Amygdala (tissue), 56 donors: ENCODE data around the gene CTDSPL.
A peak's percentile ranks its signal among the peaks of the same experiment; 100 is the strongest.
"Not testable (repeated sequence)": the region's sequence is repeated elsewhere in the genome, so short reads cannot be mapped to it uniquely, and the experiment has no call there.

ENCODE experiments used
- DNase-seq, 56 donors: peaks; one replicate each; lab custom pipeline; 2025; lab: John Stamatoyannopoulos, UW

Gene CTDSPL

DNA sequence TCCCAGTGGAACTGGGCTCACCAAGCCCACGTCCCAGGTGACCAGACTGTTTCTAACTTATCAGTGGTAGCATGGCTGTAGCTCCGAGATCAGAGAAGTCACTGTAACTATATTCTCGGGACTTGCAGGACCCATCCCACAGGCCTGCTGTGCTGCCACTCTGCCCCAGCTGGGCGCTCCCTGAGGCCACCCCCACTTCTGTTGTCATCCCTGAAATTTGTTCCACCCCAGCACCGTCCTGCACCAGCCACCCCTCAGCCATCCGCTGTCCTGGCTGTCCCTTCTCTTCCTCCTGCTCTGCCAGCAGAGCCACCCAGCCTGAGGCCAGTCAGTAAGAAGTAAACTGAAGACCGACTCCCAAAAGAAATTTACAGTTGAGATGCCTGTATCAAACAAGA, 95.9 kb downstream of the CTDSPL start:
- DNase-seq: no peak

DNA sequence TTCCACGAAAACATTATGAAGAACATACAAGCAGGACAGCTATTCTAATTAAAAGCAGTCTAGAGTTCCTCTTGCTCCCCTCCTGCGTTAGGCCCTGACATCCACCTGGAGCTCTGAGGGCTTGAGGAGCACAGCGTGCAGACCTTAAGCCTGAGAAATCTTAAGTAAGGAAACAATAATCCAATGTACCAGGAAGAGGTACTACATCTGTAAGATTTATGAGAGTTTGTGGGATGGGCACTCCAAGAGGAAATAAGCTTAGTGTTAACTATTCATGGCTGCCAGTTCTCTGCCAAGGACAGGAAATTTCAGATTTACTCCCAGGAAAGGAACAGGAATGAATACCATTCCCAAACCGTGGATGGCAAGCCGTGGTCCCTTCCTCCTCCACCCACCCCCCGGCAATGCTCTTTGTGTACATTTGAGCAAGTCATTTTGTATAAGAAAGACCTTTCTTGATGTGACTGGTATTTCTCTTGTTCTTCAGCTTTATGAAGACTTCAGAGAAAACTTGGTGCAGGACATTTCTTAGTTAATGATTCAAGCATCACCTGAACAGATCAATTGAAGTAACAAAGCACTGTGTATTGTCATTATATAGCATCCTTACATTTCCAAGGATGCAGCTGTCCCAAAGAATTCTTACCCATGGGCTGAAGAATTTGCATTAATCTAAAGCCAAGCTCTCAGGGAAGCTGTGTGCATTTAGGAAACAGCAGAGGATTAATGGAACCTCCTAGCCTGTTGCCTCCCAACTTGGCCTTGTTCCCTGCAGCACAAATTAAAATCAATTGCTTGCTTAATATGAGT, 100.1 kb downstream of the CTDSPL start:
- DNase-seq: no peak

DNA sequence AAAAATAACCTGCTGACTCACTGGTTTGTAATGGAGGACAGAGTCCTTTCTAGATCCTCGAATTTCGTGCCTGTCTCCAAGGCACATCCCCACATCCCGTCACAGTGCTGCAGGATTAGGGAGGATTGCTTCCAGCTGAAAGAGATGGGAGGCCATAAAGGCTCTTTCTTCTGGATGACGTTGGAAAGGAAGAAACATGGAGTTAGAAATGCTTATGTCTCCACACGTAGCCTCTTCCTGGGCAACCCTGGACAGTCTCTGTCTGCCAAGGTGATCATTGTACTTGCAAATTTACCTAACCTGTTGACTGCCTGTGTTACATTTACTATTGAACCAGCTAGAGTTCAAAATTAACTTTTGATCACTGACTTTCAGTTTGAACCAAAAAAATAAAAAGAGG, 101.3 kb downstream of the CTDSPL start:
- no peak for DNase-seq

DNA sequence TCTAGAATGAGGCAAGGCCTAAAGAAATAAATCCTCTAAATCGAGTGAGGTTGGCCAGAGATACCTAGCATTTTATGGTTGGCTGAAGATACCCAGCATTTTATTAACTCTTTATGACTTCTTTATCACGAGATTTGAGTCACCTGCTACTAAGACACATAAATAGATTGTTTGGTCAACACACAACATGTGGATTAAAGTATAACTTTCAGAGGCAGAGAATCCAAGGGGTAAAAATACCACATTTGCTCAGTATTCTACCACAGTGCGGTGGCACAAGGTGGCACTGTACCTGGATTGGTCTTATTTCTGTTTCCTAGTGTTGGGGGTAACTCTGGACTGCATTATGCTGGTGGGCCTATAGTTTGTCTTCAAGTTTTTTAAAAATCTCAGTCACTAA, 102.0 kb downstream of the CTDSPL start:
- DNase-seq: no peak

DNA sequence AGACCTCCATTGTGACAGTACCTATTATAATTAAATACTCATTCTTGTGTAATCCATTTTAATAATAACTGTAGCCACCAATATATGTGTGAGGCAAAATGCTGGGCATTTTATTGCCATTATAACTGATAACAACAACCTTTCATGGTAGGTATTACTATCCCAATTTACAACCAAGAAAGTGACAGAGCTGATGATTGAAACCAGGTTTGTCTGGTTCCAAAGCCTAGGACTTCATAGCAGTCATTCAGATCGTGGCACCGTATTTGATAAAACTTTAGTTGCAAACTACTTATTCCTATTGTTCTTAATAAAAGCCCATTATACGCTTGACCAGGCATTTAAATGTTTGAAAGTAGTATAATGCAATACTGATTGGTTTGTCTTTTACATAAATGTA, 102.5 kb downstream of the CTDSPL start:
- no peak for DNase-seq

DNA sequence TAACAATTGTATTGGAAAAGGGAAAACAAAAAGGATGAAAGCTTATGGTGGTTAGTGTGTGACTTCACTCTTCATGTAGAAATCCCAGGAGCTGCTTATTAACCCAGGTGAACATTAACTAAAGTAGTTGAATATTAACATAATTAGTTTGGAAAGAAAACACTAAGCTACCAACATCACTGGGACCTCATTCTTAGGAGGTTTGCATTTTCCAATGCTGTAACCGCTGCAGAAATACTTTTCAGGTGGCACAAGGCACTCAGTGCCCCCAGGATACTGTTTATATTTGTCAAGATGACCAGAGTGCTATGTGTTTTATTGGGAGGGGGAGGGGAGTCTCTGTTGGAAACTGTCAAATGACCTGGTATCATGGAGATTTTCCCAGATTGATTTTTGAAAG, 103.0 kb downstream of the CTDSPL start:
- DNase-seq: no peak

DNA sequence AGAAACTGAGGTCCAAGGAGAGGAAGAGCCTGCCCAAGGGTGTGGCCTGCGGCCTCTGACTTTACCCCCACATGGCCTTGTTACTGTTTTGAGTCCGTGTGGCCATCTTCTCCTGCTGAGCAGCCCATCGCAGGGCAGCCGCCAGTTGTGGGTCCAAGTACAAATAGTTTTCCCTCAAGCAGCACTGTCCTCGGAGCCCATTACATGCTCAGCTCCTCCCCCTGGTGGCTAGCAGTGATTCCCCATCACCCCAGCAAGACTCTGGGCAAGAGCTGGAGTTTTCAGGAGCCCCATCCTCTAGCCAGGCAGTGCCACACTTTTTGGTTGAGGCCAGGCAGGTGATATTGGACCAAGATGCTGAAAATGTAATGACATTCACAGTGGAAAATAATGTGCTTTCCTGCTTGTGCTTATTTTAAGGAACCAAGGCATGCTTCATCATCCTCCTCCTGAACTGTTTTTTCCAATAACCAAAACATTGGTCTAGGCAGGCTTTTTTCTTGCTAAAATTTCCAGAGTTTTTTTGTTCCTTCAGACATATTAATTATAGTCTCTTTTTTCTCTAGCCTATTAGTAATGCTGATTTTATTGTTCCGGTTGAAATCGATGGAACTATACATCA, 105.7 kb downstream of the CTDSPL start:
- DNase-seq: peak in 32 of 56 donors; percentile 11 to 76 (median 41)

DNA sequence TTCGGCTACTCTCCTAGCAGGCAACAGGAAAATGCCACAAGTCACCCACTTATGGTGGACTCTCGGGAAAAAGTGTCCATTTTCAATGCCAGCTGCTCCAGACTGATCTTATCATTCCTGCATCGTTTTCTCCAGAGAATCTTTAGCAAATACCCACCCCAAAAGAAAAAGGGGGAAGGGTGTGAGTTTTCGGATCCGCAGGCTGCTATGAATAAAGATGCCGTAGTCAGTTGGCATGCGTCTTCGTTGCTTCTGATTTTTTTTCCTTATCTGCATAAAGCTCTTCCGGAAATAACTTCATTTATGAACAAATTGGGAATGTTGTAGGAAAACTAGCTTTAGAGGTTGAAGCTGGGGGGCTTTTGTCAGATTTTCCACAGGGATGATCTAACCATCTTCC, 106.5 kb downstream of the CTDSPL start:
- DNase-seq: no peak

DNA sequence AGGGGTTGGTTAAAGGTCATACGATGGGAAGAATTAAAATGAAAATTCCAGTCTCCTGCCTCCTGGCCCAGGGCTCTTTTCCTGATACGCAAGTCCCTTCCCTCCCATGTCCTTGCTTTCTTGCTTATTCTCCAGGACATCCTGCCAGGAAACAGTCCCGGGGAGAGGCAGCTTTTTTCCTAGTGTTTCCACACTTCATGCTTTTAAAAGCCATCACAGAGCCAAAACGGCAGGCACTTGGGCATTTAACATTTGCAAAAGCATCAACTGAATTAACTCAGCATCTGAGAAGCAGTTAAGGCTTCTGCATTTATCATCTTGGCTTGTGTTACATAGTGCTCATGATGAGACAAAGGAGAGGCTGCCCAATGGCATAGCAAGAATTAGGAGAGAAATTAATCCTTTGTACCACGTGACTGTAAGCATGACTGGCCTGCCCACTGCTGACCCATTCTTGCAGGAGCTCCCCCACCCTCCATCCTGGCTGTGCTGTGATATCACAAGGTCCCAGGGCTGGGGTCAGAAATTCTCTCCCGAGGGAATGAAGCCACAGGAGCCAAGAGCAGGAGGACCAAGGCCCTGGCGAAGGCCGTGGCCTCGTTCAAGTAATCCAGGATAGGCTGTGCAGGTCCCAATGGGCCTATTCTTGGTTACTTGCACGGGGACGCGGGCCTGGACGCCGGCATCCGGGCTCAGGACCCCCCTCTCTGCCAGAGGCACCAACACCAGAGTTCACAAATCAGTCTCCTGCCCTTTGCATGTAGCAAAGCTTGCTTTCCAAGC, 107.3 kb downstream of the CTDSPL start:
- DNase-seq: peak in 1 of 56 donors; percentile 12

DNA sequence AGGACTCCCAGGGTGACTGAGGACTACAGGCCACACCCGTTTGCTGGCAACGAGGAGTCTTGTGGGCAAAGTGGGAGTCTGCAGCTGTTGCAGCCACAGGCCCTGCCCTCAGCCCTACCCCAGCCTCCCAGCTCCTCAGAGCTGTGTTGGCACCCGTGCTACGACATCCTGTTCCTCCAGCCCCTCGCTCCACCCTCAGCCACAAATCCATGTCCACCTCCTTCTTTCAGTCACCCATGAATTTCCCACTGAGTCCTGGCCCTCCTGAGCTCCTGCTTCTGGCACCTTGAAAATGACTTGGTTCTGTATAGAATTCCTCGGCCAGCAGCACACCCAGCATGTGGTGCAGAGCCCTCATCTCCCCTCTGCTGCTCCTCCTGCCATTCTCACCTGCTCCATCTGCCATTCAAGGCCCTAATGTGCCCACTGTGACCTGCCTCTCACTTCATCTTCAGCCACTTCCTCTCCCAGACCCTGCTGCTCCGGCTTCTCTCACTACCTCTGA, 108.0 kb downstream of the CTDSPL start:
- DNase-seq: no peak

DNA sequence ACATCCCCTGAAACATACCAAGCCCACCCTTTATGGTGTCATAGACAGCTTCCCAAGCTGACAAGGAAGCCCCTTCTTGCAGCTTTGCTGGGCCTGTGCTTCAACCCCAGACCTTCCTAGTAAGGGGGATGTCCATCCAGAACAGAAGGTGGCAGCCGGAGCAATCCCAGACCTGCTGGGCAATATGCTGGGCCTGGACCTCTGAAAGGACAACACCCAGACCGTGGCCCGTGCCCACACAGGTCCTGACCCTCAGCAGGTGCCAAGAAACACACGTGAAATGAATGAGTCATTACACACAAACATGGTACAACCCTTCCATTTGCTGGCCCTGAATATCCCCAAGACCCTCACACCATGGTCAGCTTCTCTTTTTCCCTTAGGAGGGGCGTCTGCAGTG, 109.1 kb downstream of the CTDSPL start:
- DNase-seq: no peak

DNA sequence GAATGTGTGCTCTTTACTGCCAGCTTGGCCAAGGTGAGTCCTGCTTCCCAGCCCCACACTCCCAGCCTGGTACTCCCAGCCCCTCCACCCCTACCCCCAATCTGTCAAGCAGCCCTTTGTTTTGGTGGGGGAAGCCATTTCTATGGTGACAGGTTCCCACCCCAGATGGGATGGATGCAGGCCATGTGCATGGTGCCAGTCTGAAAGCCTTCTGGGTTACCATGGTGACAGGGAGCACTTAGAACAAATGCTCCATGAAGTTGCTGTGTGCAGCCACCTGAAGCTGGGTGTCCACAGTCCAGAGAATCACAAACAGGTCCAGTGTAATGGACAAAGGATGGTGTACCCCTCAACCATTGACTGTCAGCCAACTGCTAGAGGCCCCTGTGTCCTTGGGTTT, 109.8 kb downstream of the CTDSPL start:
- peak in 1 of 56 donors; percentile 22 for DNase-seq

DNA sequence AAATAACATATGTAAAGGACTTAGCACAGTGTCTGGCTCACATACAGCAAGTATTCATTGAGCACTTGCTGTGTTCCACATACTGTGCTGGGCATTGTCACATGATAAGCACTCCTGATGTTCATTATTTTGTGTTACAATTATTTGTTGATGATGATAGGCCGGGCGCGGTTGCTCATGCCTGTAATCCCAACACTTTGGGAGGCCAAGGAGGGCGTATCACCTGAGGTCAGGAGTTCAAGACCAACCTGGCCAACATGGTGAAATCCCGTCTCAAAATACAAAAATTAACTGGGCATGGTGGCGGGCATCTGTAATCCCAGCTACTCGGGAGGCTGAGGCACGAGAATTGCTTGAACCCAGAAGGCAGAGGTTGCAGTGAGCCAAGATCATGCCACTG, 110.4 kb downstream of the CTDSPL start:
- DNase-seq: not testable (repeated sequence)

DNA sequence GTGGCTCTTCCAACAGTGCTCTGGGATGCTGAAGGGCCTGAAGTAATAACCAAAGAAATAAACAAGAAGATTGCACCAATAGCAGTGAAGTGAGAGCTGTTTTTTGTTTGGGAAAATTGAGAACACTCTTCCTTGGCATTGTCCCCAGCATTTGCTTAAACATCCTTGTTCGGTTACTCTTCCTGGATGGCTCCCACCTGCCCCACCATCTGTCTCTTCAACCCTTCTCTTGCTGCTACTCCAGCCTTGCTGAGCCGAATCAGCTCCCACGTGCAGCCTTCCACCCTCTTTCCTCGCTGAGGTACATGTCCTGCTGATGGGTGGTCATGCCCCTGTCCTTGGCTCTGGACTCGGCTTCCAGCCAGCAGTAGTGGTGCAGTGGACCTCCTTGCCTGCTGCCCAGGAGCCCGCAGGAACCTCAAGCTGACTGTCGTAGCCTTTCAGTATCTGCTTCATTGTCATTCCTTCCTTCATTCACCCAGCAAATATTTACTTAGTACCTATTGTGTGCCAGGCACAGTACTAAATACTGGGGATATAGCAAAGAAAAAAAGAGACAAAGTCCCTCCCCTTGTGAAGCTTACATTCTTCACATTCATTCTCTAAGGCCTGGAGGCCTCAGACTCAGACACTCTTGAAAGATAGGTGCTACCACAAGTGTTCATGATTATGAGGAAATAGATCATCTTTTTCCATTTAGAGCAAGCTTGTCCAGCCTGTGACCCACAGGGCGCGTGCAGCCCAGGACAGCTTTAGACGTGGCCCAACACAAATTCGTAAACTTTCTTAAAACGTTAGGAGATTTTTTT, 111.8 kb downstream of the CTDSPL start:
- no peak for DNase-seq

DNA sequence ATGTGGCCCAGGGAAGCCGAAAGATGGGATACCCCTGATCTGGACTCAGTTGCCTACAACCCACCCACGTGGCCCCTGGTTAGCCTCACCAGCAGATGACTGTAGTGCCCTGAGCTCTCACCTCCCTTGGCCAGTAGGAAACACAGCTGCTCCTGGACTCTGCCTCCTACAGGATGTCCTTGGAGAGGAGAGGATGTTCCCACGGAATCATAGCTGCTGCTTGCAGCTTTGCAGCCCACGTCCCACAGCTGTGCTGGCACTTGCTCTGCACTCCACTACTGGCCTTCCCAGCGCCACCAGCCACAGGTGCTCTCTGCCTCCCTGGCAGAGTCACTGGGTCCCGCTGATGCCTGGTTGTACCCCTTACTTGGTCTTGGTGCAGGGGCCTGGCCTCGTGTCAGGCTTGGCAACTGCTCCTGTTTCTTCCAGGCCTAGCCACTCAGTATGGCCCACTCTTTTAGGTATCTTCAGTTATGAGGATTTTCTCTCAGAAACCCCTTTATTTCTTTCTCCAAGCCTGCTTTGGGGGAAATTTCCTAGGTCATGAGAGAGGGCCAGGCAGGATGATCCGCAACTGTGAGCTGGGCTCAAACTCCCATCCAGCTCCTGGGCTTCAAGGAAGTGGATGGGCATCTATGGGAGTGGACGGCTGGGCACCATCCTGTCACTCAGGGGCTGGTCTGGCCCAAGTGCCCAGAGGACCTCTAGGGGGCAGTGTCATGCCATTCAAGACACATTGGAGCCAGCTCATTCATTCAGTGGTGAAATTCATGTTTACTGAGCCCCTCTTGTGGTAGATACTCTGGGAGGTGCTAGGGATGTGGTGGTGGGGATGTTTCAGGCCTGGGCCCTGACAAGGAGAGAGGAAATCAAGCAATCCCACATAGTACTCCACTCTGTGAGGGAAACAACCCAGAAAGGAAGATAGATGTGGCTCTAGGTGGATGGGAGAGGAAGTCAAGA, 112.7 kb downstream of the CTDSPL start:
- DNase-seq: peak in 37 of 56 donors; percentile 13 to 85 (median 47)

DNA sequence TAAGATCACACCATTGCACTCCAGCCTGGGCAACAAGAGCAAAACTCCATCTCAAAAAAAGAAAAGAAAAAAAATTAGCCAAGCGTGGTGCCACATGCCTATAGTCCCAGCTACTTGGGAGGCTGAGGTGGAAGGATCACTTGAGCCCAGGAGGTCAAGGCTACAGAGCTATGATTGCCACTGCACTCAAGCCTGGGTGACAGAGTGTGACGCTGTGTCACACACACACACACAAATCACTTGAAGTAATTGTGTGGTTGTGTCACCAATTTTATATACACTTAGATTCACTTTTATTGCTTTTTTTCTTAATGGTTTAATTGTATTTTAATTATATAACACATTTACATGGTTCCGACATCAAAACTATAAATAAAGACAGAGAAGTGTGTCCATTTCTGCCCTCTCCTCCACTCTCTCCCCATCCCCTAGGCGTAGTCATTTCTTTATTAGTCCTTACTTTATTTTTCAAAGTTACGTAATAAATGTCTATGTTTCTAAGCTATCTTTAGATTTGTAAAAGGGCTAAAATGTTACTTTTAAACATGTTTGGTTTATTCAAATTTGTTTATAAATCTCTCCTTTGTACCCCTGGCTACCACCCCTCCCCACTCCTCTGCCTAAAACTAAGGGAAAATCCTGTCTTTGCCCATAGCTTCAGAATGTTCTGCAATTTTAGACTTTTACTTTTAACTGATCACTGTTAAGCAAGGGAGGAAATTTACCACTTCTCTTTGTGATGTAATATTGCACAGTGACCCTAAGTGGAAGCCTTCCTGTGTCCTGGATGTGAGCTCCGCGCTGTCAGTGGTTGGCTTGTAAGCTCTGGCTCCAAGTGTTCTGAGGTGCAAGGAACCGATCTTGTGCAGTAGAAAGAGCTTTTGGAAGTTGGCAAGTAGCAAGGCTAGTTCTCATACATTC, 118.1 kb downstream of the CTDSPL start:
- DNase-seq: no peak

DNA sequence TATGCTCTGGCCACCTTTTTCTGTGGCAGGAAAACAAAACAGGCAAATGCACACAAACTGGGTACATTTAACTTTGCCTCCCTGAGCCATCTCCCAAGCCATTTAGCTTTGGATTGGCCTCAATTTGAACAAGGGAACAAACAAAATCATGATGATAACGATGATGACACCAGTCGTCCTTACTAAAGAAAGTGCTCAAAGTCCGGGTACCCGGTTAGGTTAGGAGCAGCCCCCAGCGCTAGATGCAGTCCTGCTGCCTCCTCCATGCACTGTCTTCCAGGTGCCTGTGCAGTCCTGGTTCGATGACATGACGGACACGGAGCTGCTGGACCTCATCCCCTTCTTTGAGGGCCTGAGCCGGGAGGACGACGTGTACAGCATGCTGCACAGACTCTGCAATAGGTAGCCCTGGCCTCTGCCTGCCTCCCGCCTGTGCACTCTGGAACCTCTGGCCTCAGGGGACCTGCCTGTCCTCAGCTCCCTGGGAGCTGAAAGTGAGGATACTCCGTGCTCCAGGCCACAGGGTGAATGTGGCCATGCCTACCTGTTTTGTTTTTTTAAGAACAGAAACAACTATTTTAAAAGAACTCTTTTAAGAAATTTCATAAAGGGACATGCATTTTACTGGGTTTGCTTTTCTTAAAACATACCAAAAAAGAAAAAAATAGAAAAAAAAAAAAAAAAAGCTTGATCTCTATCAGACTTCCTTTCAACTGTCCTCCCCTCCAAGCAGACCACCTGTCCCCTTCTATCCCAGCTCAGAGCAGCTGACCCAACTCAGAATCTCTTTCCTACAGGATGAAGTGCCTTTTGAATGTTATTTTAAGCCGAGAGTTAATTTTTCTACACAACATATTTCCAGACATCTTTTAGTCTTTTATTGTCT, 119.0 kb downstream of the CTDSPL start:
- DNase-seq: no peak
